HK-2 (cell line): ENCODE measurements around the gene KRTAP5-1.
"Not testable (repeated sequence)": the region's sequence is repeated elsewhere in the genome, so short reads cannot be mapped to it uniquely, and the experiment has no call there.

Source experiments
- DNase-seq: peaks from one replicate; pipeline ENCODE4 v3.0.0-alpha.2; 2018; ENCODE audit not compliant: unreplicated experiment

The KRTAP5-1 gene

GRCh38 chr11:1601663-1602062 is 16.6 kb upstream of the KRTAP5-1 start:
- DNase-seq: not testable (repeated sequence)

- no peak for DNase-seq
Observed at GRCh38 chr11:1600626-1601025, 15.5 kb upstream of the KRTAP5-1 start.

GRCh38 chr11:1598816-1599215 is 13.7 kb upstream of the KRTAP5-1 start:
- DNase-seq: no peak

- not testable (repeated sequence) for DNase-seq
Observed at GRCh38 chr11:1598406-1598805, 13.3 kb upstream of the KRTAP5-1 start.

DNA sequence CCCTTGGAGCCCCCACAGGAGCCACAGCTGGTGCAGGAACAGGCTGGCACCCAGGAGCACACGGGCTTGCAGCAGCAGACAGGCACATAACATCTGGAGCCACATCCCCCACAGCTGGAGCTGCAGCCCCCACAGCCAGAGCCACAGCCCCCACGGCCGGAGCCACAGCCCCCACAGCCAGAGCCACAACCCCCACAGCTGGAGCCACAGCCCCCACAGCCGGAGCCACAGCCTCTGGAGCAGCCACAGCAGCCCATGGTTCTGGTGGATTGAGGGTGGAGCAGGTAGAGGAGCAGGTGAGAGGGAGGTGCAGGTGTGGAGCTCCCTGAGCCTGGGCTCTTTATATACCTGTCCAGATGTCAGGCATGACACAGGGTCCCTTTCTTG is 12.9 kb upstream of the KRTAP5-1 start, which contains the start of gene KRTAP5-2:
Gene KRTAP5-2, minus strand, starts transcription at position 301 of the 387 bp plus-strand sequence. Its CDS starts 44 bp downstream, at position 257.
- DNase-seq: no peak

DNA sequence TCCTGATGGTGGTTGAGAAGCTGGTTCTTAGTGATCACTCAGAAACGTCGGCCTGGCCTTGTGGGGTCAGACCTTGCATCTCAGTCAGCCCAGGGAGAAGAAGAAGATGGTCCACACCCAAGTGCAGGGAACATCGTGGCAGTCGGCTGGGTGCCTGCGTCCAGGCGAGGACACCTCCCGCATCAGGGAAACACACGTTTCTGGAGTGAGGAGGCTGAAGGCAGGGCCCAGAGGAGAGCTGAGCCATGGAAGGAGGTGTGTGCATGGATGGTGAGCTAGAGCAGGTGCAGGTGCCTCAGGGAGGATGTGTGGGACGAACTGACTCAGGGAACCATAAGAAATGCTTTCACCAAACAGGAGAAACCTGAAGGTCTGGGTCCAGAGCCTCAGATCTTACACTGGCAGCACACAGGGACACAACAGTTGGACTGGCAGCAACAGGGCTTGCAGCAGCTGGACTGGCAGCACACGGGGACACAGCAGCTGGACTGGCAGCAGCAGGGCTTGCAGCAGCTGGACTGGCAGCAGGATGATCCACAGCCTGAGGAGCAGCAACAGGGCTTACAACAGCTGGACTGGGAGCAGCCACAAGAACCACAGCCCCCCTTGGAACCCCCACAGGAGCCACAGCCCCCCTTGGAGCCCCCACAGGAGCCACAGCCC is 12.4 kb upstream of the KRTAP5-1 start:
- no peak for DNase-seq

GRCh38 chr11:1596576-1597121 is 11.6 kb upstream of the KRTAP5-1 start:
- DNase-seq: not testable (repeated sequence)

DNA sequence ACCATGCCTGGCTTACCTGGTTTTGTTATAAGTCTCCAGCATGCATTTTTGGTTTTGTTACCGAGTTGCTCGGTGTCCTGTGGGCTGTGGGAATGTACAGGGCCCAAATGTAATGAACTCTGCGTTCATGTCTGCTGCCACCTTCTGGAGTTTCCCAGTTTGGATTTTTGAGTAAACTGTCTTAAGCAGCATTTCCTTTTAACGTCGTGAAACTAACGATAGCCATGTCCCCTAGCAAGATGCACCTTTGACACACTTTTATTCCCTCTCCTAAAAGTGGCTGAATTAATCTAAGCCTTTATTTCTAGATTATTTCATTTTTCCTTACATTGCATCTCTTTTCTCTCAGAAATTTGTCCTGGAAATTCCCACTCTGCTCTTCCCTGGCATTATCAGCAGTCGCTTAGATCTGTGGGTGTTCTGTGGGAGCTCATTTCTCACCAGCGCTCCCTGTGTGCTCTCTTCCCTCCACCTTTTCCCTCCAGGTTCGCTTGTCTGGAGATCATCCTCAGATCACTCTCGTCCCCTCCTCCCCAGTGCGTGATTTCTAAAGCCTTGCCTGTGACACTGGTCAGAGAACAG is 11.0 kb upstream of the KRTAP5-1 start:
- DNase-seq: not testable (repeated sequence)

DNA sequence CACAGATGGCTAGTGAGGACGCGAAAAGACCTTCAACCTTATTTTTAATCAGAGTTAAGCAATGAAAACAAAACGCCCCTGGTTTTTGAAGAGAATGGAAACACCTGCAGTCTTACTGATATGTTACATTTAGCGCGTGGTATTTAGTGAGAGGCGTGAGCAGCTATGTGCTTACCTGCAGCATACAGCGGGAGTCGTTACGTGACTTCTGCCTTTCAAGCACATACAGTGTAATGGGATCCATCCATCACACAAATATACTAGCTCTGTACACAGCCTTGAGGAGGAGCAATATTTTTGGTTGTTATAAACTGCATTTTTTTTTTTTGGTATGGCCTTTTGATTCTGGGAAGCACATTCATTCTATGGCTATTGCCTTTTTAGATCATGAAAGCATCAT is 7.5 kb upstream of the KRTAP5-1 start:
- DNase-seq: no peak

DNA sequence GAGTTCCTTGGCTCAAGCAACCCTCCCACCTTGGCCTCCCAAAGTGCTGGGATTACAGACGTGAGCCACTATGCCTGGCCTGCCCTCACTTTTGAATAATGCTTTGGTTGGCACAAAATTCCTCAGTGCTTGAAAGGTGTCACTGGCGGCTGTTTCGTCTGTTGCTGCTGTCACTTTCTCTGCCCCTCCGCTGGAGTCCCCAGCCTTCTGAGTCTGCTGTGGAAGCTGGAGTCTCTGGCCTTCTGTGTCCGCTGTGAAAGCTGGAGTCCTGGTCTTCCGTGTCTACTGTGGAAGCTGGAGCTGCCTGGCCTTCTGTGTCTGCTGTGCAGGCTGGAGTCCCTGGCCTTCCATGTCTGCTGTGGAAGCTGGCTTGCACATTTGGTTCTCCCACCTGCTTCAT is 4.9 kb upstream of the KRTAP5-1 start:
- no peak for DNase-seq

GRCh38 chr11:1589191-1589963 is 4.3 kb upstream of the KRTAP5-1 start:
- DNase-seq: not testable (repeated sequence)

DNA sequence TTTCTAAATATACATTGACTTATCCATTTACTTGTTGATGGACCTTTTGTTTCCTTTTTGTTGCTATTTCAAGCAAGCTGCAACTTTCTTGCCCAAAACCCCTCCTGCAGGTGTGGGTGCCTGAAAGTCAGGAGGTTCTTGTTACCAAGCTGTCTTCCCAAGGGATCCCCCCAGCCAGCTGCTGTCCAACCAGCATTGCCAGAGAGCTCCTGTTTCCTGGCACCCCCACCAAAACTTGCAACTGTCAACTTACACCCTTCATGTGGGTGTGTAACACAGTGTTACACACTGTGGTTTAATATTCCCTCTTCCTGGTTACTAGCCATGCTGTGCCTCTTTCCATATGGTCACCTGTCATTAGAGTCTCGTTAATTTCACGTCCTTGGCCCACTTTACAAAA is 1.6 kb upstream of the KRTAP5-1 start:
- no peak for DNase-seq

DNA sequence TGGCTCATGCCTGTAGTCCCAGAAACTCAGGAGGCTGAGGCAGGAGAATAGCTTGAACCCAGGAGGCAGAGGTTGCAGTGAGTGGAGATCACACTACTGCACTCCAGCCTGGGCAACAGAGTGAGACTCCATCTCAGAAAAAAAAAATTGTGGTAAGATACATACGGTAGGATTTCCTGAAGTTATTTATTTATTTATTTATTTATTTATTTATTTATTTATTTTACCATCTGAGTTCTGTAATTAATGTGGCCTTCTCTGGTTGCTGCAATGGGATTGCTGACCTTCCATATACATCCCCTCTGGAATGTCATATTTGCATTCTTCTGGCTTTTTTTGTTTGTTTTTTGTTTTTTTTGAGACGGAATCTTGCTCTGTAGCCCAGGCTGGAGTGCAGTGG is 2.2 kb downstream of the KRTAP5-1 start:
- not testable (repeated sequence) for DNase-seq

- no peak for DNase-seq
Observed at GRCh38 chr11:1581976-1582375, 3.1 kb downstream of the KRTAP5-1 start.

- no peak for DNase-seq
Observed at GRCh38 chr11:1576825-1577224, 8.3 kb downstream of the KRTAP5-1 start.

- not testable (repeated sequence) for DNase-seq
Observed at GRCh38 chr11:1575756-1576155, 9.3 kb downstream of the KRTAP5-1 start.

DNA sequence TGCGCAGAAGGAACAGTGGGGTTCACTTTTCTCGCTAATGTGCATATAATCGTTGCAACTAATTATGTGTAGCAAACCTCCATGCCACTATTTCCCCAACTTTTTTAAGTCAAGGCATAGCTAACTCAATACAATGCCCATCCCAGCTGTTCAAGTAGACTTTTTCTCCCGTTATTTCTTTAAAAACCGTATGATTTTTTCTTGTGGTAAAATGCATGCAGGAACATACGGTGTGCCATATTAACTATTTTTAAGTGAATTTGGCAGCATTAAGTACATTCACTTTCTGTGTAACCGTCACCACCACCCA is 10.2 kb downstream of the KRTAP5-1 start:
- no peak for DNase-seq

- peak; percentile 45 for DNase-seq
Observed at GRCh38 chr11:1574238-1574932, 10.7 kb downstream of the KRTAP5-1 start.

- DNase-seq: peak; percentile 36
Observed at GRCh38 chr11:1573903-1574237, 11.2 kb downstream of the KRTAP5-1 start.

- DNase-seq: peak; percentile 29
Observed at GRCh38 chr11:1573077-1573902, 11.8 kb downstream of the KRTAP5-1 start.
